Measurements from ENCODE around the gene LHPP. TPM values are rescaled to one million over a fixed set of nuclear protein-coding genes. Genes with fewer than 3 reads are reported as not detected.

The LHPP gene
- total and polyA plus RNA-seq, 3 donors from 2014 or later: 34.2 to 46.0 (median 45.0) TPM

- no peaks in the 10 kb centered on the region for H3K36me3 ChIP-seq (ENCODE audit: low read depth, missing control alignments)
- H3K27me3 ChIP-seq: no peaks in the 10 kb centered on the region
- no peak overlapping the region for H3K4me3 ChIP-seq
- peak overlapping the region in 1 of 2 donors; percentile 6 for H3K27ac ChIP-seq
- no peaks in the 10 kb centered on the region for H3K9me3 ChIP-seq
- peaks cover 15% of the 10 kb centered on the region for H3K4me1 ChIP-seq
- DNase-seq: peak; percentile 54
- intact Hi-C loops (cut with DNase I; ENCODE audit: low total_unique reads): no loop called here
- TF ChIP-seq, protein P1, sequence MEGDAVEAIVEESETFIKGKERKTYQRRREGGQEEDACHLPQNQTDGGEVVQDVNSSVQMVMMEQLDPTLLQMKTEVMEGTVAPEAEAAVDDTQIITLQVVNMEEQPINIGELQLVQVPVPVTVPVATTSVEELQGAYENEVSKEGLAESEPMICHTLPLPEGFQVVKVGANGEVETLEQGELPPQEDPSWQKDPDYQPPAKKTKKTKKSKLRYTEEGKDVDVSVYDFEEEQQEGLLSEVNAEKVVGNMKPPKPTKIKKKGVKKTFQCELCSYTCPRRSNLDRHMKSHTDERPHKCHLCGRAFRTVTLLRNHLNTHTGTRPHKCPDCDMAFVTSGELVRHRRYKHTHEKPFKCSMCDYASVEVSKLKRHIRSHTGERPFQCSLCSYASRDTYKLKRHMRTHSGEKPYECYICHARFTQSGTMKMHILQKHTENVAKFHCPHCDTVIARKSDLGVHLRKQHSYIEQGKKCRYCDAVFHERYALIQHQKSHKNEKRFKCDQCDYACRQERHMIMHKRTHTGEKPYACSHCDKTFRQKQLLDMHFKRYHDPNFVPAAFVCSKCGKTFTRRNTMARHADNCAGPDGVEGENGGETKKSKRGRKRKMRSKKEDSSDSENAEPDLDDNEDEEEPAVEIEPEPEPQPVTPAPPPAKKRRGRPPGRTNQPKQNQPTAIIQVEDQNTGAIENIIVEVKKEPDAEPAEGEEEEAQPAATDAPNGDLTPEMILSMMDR (IDR thresholded peaks at IDR 0.05): no peak
- TF ChIP-seq POLR2A (IDR thresholded peaks at IDR 0.05): no peak
- WGBS, 2 donors: 64 to 67% methylated on average over 6 to 17 of the region's 18 CpGs
These were observed 151.2 kb downstream of the LHPP start for GRCh38 chr10:124612611-124613498.

DNA sequence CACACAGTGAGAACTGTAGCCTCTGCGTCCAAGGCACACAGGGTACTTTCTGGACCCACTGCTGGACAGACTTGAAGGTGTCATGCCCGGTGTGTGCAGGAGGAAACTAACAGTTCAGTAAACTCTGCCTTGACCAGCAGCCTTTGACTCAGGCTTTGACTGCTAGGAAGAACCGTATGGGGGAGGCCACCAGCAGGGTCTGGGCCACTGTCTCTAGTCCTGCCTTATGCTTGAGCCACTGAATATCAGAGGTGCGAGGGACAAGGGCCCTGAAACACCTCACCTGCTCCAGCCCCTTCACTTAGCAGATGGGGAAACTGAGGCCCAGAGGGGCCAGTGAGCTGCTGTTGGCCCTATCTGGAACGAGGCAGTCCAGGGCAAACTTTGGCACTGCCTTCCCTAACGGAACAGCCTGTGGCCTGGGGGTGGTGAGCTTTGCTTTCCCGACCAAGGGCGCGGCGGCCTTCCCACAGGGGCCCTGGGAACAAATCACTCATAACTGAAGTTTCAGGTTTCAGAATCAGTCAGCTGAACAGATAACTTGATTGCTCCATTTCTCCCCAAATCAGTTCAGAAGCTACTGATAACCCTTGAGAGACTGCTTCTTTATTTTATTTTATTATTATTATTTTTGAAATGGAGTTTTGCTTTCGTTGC lies 152.5 kb downstream of the LHPP start:
- Histone ChIP-seq H3K4me1 (peaks cover 19% of the 10 kb centered on the region), H3K4me3 (no peak overlapping the region), H3K36me3 (ENCODE audit: low read depth, missing control alignments) (no peaks in the 10 kb centered on the region), H3K27ac (no peak overlapping the region), H3K9me3 (no peaks in the 10 kb centered on the region), H3K27me3 (no peaks in the 10 kb centered on the region)
- WGBS, 2 donors: 72 to 83% methylated on average over 10 to 11 of the region's 11 CpGs
- DNase-seq: no peak
- TF ChIP-seq, protein P1 (IDR thresholded peaks at IDR 0.05): no peak
- no peak for TF ChIP-seq POLR2A (IDR thresholded peaks at IDR 0.05)
- intact Hi-C loops (cut with DNase I; ENCODE audit: low total_unique reads): no loop called here

GRCh38 chr10:124615259-124615658 lies 153.6 kb downstream of the LHPP start:
- Histone ChIP-seq H3K36me3 (ENCODE audit: low read depth, missing control alignments) (no peaks in the 10 kb centered on the region), H3K4me3 (no peak overlapping the region), H3K4me1 (peaks cover 30% of the 10 kb centered on the region), H3K27me3 (no peaks in the 10 kb centered on the region), H3K9me3 (no peaks in the 10 kb centered on the region), H3K27ac (no peak overlapping the region)
- TF ChIP-seq, protein P1 (IDR thresholded peaks at IDR 0.05): no peak
- no peak for TF ChIP-seq POLR2A (IDR thresholded peaks at IDR 0.05)
- intact Hi-C loops (cut with DNase I; ENCODE audit: low total_unique reads): no loop called here
- 96 to 97% methylated on average over 17 to 33 of the region's 34 CpGs for WGBS, 2 donors
- DNase-seq: no peak

DNA sequence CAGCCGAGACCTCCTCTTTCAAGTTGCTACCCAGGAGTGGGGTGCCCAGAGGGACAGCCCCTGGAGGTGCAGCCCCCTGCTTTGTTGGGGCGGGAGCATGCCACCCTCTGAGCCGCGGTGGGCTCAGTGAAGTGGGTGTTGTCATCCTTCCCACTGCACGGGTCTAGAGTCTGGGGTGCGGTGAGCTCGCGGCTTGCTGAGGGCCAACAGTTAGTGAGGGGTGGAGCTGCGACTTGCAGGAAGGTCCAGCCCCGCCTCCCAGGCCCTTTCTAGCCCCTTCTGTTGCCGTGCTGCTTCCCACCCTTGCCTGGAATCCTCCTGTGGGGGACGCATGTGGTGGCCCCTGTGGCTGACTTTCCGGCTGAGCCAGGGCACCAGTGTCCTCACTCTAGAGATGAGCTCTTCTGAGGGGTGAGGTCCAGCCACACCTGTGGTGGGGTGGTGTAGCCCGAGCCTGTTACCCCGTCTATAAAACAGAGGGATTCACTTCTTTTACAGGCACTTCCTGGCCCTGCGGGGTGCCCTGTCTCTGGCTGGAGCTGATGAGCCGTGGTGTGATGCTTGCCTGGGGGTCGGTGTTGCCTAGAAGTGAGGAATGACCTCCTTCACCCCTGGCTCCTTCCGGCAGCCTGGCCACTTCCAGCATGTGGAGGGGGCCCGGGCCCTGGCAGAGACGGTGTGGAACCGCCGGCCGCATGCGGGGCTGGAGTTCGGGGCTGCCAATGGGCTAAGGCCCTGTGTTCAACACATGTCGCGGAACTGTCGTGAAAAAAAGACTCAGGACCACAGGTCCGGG lies 154.6 kb downstream of the LHPP start:
- whole genome bisulfite sequencing, 2 donors: 91 to 95% methylated on average over 16 to 29 of the region's 30 CpGs
- no peak overlapping the region for H3K27ac ChIP-seq

More for the DNA sequence above, 154.6 kb downstream of the LHPP start:
- Histone ChIP-seq H3K9me3 (no peaks in the 10 kb centered on the region), H3K36me3 (ENCODE audit: low read depth, missing control alignments) (no peaks in the 10 kb centered on the region), H3K4me3 (no peak overlapping the region), H3K27me3 (no peaks in the 10 kb centered on the region), H3K4me1 (peaks cover 31% of the 10 kb centered on the region)
- intact Hi-C loops (cut with DNase I; ENCODE audit: low total_unique reads): no loop called here
- TF ChIP-seq, protein P1 (IDR thresholded peaks at IDR 0.05): no peak
- TF ChIP-seq POLR2A (IDR thresholded peaks at IDR 0.05): no peak
- DNase-seq: no peak
